IMR-90 (cell line): Measurements from ENCODE around the gene MSI2. TPM values are rescaled to one million over a fixed set of nuclear protein-coding genes. Genes with fewer than 3 reads are reported as not detected.

Source experiments
- ATAC-seq: fragments of 200-7000 bp; cut with Tn5 transposase; 2 replicates; pipeline ENCODE4 v1.9.1; 2020; ENCODE audit warnings: low read depth, mild to moderate bottlenecking, moderate library complexity
- BruUV-seq: library from RNA; stranded (reverse); fragments of 400-500 nt; replicated peaks from 2 replicates; lab custom pipeline; 2021; lab: Mats Ljungman, UMichigan
- CTCF ChIA-PET: fragments of 300-600 bp; formaldehyde crosslinking; extraction: SDS; loops from one replicate; lab custom pipeline; 2021; ENCODE audit warnings: antibody characterized with exemption; lab: Yijun Ruan, JAX
- POLR2A ChIA-PET: fragments of 300-600 bp; sonication (Branson Sonifier 250); formaldehyde crosslinking; loops from one replicate; lab custom pipeline; 2022; ENCODE audit warnings: antibody characterized with exemption; ENCODE audit not compliant: unreplicated experiment; lab: Charles Lee
- DNase-seq: peaks from one replicate; pipeline ENCODE4 v3.0.0; 2013
- H2AFZ ChIP-seq: replicated peaks from 2 replicates; pipeline ENCODE3; 2013; ENCODE audit warnings: low read length, mild to moderate bottlenecking; ENCODE audit not compliant: poor library complexity
- H2AK5ac ChIP-seq: 2 replicates; pipeline ENCODE4 v1.6.1; 2013; ENCODE audit warnings: low read depth, low read length, inconsistent platforms
- H2AK9ac ChIP-seq: replicated peaks from 2 replicates; pipeline ENCODE3; 2013; ENCODE audit warnings: mild to moderate bottlenecking, low read depth, low read length, moderate library complexity; ENCODE audit not compliant: poor library complexity
- H2BK120ac ChIP-seq: 2 replicates; pipeline ENCODE4 v1.6.1; 2013; ENCODE audit warnings: low read depth, low read length, inconsistent platforms
- H2BK15ac ChIP-seq: 3 replicates; pipeline ENCODE4 v1.6.1; 2013; ENCODE audit warnings: low read depth, low read length, inconsistent platforms
- H2BK20ac ChIP-seq: 2 replicates; pipeline ENCODE4 v1.6.1; 2013; ENCODE audit warnings: low read depth, mild to moderate bottlenecking, inconsistent platforms, low read length, moderate library complexity
- H2BK5ac ChIP-seq: 2 replicates; pipeline ENCODE4 v1.6.1; 2013; ENCODE audit warnings: mild to moderate bottlenecking, low read depth, low read length, inconsistent platforms; ENCODE audit not compliant: poor library complexity, severe bottlenecking
- H3K14ac ChIP-seq: replicated peaks from 2 replicates; pipeline ENCODE4 v1.6.1; 2013; ENCODE audit warnings: low read depth, low read length, inconsistent platforms
- H3K18ac ChIP-seq: 2 replicates; pipeline ENCODE4 v1.6.1; 2013; ENCODE audit warnings: low read depth, low read length, control low read depth
- H3K23ac ChIP-seq: 2 replicates; pipeline ENCODE4 v1.6.1; 2013; ENCODE audit warnings: low read depth, low read length, inconsistent platforms
- H3K27ac ChIP-seq: 2 replicates; pipeline ENCODE4 v1.5.1; 2013; ENCODE audit warnings: mild to moderate bottlenecking, control low read depth, low read length; ENCODE audit not compliant: insufficient read depth
- H3K27me3 ChIP-seq: 2 replicates; pipeline ENCODE4 v1.6.1; 2013; ENCODE audit warnings: low read length; ENCODE audit not compliant: control insufficient read depth, insufficient read depth
- H3K36me3 ChIP-seq: 2 replicates; pipeline ENCODE4 v1.6.1; 2013; ENCODE audit warnings: low read length, mixed read lengths; ENCODE audit not compliant: control insufficient read depth, insufficient read depth
- H3K4ac ChIP-seq: 2 replicates; pipeline ENCODE4 v1.6.1; 2013; ENCODE audit warnings: low read depth, low read length, inconsistent platforms
- H3K4me1 ChIP-seq: 2 replicates; pipeline ENCODE4 v1.6.1; 2013; ENCODE audit warnings: low read length, mixed read lengths; ENCODE audit not compliant: control insufficient read depth, insufficient read depth
- H3K4me2 ChIP-seq: 2 replicates; pipeline ENCODE4 v1.6.1; 2013; ENCODE audit warnings: low read depth, mild to moderate bottlenecking, control low read depth, low read length, moderate library complexity
- H3K4me3 ChIP-seq: 2 replicates; pipeline ENCODE4 v1.5.1; 2013; ENCODE audit warnings: low read depth, mild to moderate bottlenecking, control low read depth, low read length, moderate library complexity; ENCODE audit not compliant: insufficient read depth
- H3K56ac ChIP-seq: 2 replicates; pipeline ENCODE4 v1.6.1; 2013; ENCODE audit warnings: low read length, inconsistent platforms; ENCODE audit not compliant: insufficient read depth; ENCODE audit errors: extremely low read depth
- H3K79me1 ChIP-seq, 2 experiments: 2 replicates each; pipeline ENCODE4 v1.6.1; 2013; ENCODE audit warnings: low read length in 2 of 2, inconsistent platforms in 1 of 2, low read depth in 1 of 2
- H3K9ac ChIP-seq: 2 replicates; pipeline ENCODE4 v1.6.1; 2013; ENCODE audit warnings: low read depth, low read length, control low read depth
- H3K9me1 ChIP-seq: 2 replicates; pipeline ENCODE4 v1.6.1; 2013; ENCODE audit warnings: low read length, inconsistent platforms; ENCODE audit not compliant: insufficient read depth
- H3K9me3 ChIP-seq: 2 replicates; pipeline ENCODE4 v1.6.1; 2013; ENCODE audit warnings: low read length; ENCODE audit not compliant: control insufficient read depth, insufficient read depth
- H4K20me1 ChIP-seq: 2 replicates; pipeline ENCODE4 v1.6.1; 2013; ENCODE audit warnings: low read length, inconsistent platforms; ENCODE audit not compliant: insufficient read depth
- H4K5ac ChIP-seq: 2 replicates; pipeline ENCODE4 v1.6.1; 2013; ENCODE audit warnings: mild to moderate bottlenecking, low read depth, low read length, control low read depth
- H4K8ac ChIP-seq, 2 experiments: 2 replicates each; pipeline ENCODE4 v1.6.1; 2013; ENCODE audit warnings: low read depth in 2 of 2, low read length in 2 of 2, control low read depth in 1 of 2, inconsistent platforms in 1 of 2
- H4K91ac ChIP-seq: 2 replicates; pipeline ENCODE4 v1.6.1; 2013; ENCODE audit warnings: low read depth, low read length, inconsistent platforms; ENCODE audit not compliant: insufficient read depth
- BHLHE40 ChIP-seq: fragments of 150-350 bp; IDR thresholded peaks from 2 replicates; pipeline ENCODE4 v1.6.1; 2016; ENCODE audit warnings: mild to moderate bottlenecking, low read depth, low read length
- CTCF ChIP-seq: conservative IDR thresholded peaks from 2 replicates; pipeline ENCODE4 v1.5.1; 2012; ENCODE audit warnings: mild to moderate bottlenecking, low read depth, low read length, improper control_type of control experiment
- NFE2L2 ChIP-seq: fragments of 150-350 bp; IDR thresholded peaks from 2 replicates; pipeline ENCODE4 v1.6.1; 2016; ENCODE audit warnings: low read depth, mild to moderate bottlenecking, low read length
- POLR2A ChIP-seq: IDR thresholded peaks from 2 replicates; pipeline ENCODE4 v1.6.1; 2012; ENCODE audit warnings: mild to moderate bottlenecking, low read depth, low read length
- RAD21 ChIP-seq: IDR thresholded peaks from 2 replicates; pipeline ENCODE4 v1.6.1; 2012; ENCODE audit warnings: low read length, improper control_type of control experiment
- RCOR1 ChIP-seq: IDR thresholded peaks from 2 replicates; pipeline ENCODE4 v1.6.1; 2012; ENCODE audit warnings: mild to moderate bottlenecking, low read length, improper control_type of control experiment; ENCODE audit not compliant: insufficient replicate concordance
- WGBS, 2 experiments: methylation state at CpG; one replicate each; pipeline versions ENCODE4 v1.1.5 to v1.1.7; 2013; ENCODE audit warnings: missing lambda C conversion rate in 2 of 2; ENCODE audit not compliant: insufficient read length in 1 of 2; ENCODE audit errors: extremely low coverage in 2 of 2; 5-methylcytosine and 5-hydroxymethylcytosine counted together
- dilution Hi-C: fragments of 300-500 bp; cut with HindIII; formaldehyde crosslinking; loops from one replicate; pipeline ENCODE4 v1.14.3; 2018; ENCODE audit warnings: low sequenced_read_pairs; ENCODE audit not compliant: unreplicated experiment
- in situ Hi-C: fragments of 300-500 bp; cut with MboI; formaldehyde crosslinking; loops from 3 replicates; pipeline ENCODE4 v1.14.3; 2019; ENCODE audit warnings: low sequenced_read_pairs, inconsistent platforms, mixed read lengths
- intact Hi-C: fragments of 100-400 bp; cut with micrococcal nuclease; formaldehyde crosslinking; loops from 2 replicates; pipeline ENCODE4 v1.10.0; 2022
- polyA plus RNA-seq, 3 experiments: library from polyadenylated mRNA; depleted of rRNA; stranded (reverse); fragments of >200 nt; gene quantifications; 2 replicates each; pipeline ENCODE4 v1.2.3, GENCODE V29; 2012; ENCODE audit warnings: low replicate concordance in 1 of 3
- total RNA-seq: library from RNA; depleted of rRNA; stranded (reverse); fragments of >200 nt; gene quantifications from 2 replicates; pipeline ENCODE4 v1.2.3, GENCODE V29; 2012

MSI2 gene
- total and polyA plus RNA-seq, 2 of the 4 experiments (the other 2 are of a cell fraction) = 13.0 to 16.0 TPM

- H2BK5ac ChIP-seq = no peak overlapping the region
- no peak overlapping the region for H2BK20ac ChIP-seq
- H2AK9ac ChIP-seq = no peak overlapping the region
- H3K4me1 ChIP-seq = peaks cover 7% of the 10 kb centered on the region
- no peak overlapping the region for H3K14ac ChIP-seq
- ChIA-PET CTCF (no interaction called here), POLR2A (no interaction called here)
- no peak for TF ChIP-seq CTCF
- no peak for TF ChIP-seq RCOR1
- no peak for TF ChIP-seq NFE2L2
- no peak for TF ChIP-seq BHLHE40
- TF ChIP-seq RAD21 = no peak
- no peak for TF ChIP-seq POLR2A
- no peak overlapping the region for H2BK120ac ChIP-seq
- no peak overlapping the region for H3K4ac ChIP-seq
- H3K18ac ChIP-seq = no peak overlapping the region
- no peaks in the 10 kb centered on the region for H4K20me1 ChIP-seq
- no peaks in the 10 kb centered on the region; the same call in 1 of the 2 replicates for H3K9me3 ChIP-seq
- H2BK15ac ChIP-seq = no peak overlapping the region
- BruUV-seq = no TSS peak
- H3K4me3 ChIP-seq = no peak overlapping the region
- dilution Hi-C loops = no loop called here
- H3K27ac ChIP-seq = no peak overlapping the region
- H3K23ac ChIP-seq = no peak overlapping the region
- H3K56ac ChIP-seq = no peak overlapping the region
- H4K5ac ChIP-seq = no peak overlapping the region
- H3K9me1 ChIP-seq = peaks cover 13% of the 10 kb centered on the region
- peaks cover 2% of the 10 kb centered on the region; the same call in 1 of the 2 replicates for H3K36me3 ChIP-seq
- no peak overlapping the region for H3K9ac ChIP-seq
- ATAC-seq (no peak), DNase-seq (no peak)
- in situ Hi-C loops = no loop called here
- intact Hi-C loops = no loop called here
- no peak overlapping the region for H2AFZ ChIP-seq
- no peak overlapping the region for H3K4me2 ChIP-seq
- H3K27me3 ChIP-seq = no peaks in the 10 kb centered on the region
- H4K8ac ChIP-seq = no peak overlapping the region
- 84% methylated on average over 5 of the region's 8 CpGs; no CpG with 5 or more reads in 1 of the 2 experiments for WGBS, 2 experiments
- no peak overlapping the region for H2AK5ac ChIP-seq
- no peaks in the 10 kb centered on the region for H3K79me1 ChIP-seq
- H4K91ac ChIP-seq = no peak overlapping the region
Measured at GRCh38 chr17:57638284-57638683, 382.0 kb downstream of the MSI2 start.
